IPS-18c (cell line): ENCODE results near the gene OARD1.
"Not testable (repeated sequence)": the region's sequence is repeated elsewhere in the genome, so short reads cannot be mapped to it uniquely, and the experiment has no call there.

Experiments used
- H3K4me3 ChIP-seq: 2 replicates; pipeline ENCODE4 v1.7.0; 2013; ENCODE audit warnings: low read depth, mild to moderate bottlenecking, low read length, moderate library complexity; ENCODE audit not compliant: insufficient read depth
- H3K9me3 ChIP-seq: one replicate; pipeline ENCODE4 v1.6.1; 2013; ENCODE audit warnings: mild to moderate bottlenecking, low read length, moderate library complexity; ENCODE audit not compliant: control insufficient read depth, insufficient read depth

OARD1 gene

GRCh38 chr6:41039060-41039998, 32.8 kb downstream of the OARD1 start, which contains the start of gene UNC5CL:
Gene UNC5CL, minus strand, starts transcription at chr6:41039221. Its CDS starts 4,147 bp downstream, at chr6:41035074.
- no peaks in the 10 kb centered on the region for H3K9me3 ChIP-seq
- H3K4me3 ChIP-seq: no peak within 1 kb of the TSS

GRCh38 chr6:41038205-41038604, 34.0 kb downstream of the OARD1 start:
- H3K4me3 ChIP-seq: no peak overlapping the region
- H3K9me3 ChIP-seq: no peaks in the 10 kb centered on the region

- no peaks in the 10 kb centered on the region for H3K9me3 ChIP-seq
- no peak overlapping the region for H3K4me3 ChIP-seq
Observed at GRCh38 chr6:41037107-41037900, 34.9 kb downstream of the OARD1 start.

GRCh38 chr6:41036601-41037000, 35.6 kb downstream of the OARD1 start:
- Histone ChIP-seq H3K4me3 (no peak overlapping the region), H3K9me3 (no peaks in the 10 kb centered on the region)

GRCh38 chr6:41036186-41036585, 36.0 kb downstream of the OARD1 start:
- Histone ChIP-seq H3K9me3 (no peaks in the 10 kb centered on the region), H3K4me3 (no peak overlapping the region)

GRCh38 chr6:41033776-41034175, 38.4 kb downstream of the OARD1 start:
- no peak overlapping the region for H3K4me3 ChIP-seq
- peaks cover 2% of the 10 kb centered on the region for H3K9me3 ChIP-seq

- H3K4me3 ChIP-seq: no peak overlapping the region
Observed at GRCh38 chr6:41032830-41033229, 39.3 kb downstream of the OARD1 start.

GRCh38 chr6:41028561-41029412, 43.4 kb downstream of the OARD1 start:
- H3K9me3 ChIP-seq: peaks cover 2% of the 10 kb centered on the region
- peak overlapping the region; percentile 62; the same call in 1 of the 2 replicates for H3K4me3 ChIP-seq

More at GRCh38 chr6:41032830-41033229, 39.3 kb downstream of the OARD1 start:
- H3K9me3 ChIP-seq: peaks cover 2% of the 10 kb centered on the region

- peak overlapping the region; percentile 62 for H3K4me3 ChIP-seq
- H3K9me3 ChIP-seq: peaks cover 2% of the 10 kb centered on the region
Observed at GRCh38 chr6:41027799-41028560, 44.2 kb downstream of the OARD1 start.

GRCh38 chr6:41027241-41027640, 44.9 kb downstream of the OARD1 start:
- Histone ChIP-seq H3K9me3 (peaks cover 2% of the 10 kb centered on the region), H3K4me3 (peak overlapping the region; percentile 62)

- Histone ChIP-seq H3K4me3 (no peak overlapping the region), H3K9me3 (peaks cover 2% of the 10 kb centered on the region)
Observed at GRCh38 chr6:41025966-41026530, 46.1 kb downstream of the OARD1 start.

- no peak overlapping the region for H3K4me3 ChIP-seq
Observed at GRCh38 chr6:41023114-41023513, 49.0 kb downstream of the OARD1 start.

GRCh38 chr6:41022294-41022693, 49.9 kb downstream of the OARD1 start:
- no peaks in the 10 kb centered on the region for H3K9me3 ChIP-seq
- no peak overlapping the region for H3K4me3 ChIP-seq

More at GRCh38 chr6:41023114-41023513, 49.0 kb downstream of the OARD1 start:
- no peaks in the 10 kb centered on the region for H3K9me3 ChIP-seq

GRCh38 chr6:41021832-41022231, 50.3 kb downstream of the OARD1 start:
- Histone ChIP-seq H3K4me3 (no peak overlapping the region), H3K9me3 (no peaks in the 10 kb centered on the region)

- no peak overlapping the region for H3K4me3 ChIP-seq
- no peaks in the 10 kb centered on the region for H3K9me3 ChIP-seq
Observed at GRCh38 chr6:41017663-41018062, 54.5 kb downstream of the OARD1 start.

GRCh38 chr6:41015860-41016259, 56.3 kb downstream of the OARD1 start:
- not testable (repeated sequence) for H3K4me3 ChIP-seq, H3K9me3 ChIP-seq
